ENCODE results near the gene PML.
"Not testable (repeated sequence)": the region's sequence is repeated elsewhere in the genome, so short reads cannot be mapped to it uniquely, and the experiment has no call there.

The PML gene

GRCh38 chr15:74044267-74045110 lies 50.0 kb downstream of the PML start:
- DNase-seq (ENCODE audit: low read depth in 2 of 2) = no peak
- TF ChIP-seq, protein P1, sequence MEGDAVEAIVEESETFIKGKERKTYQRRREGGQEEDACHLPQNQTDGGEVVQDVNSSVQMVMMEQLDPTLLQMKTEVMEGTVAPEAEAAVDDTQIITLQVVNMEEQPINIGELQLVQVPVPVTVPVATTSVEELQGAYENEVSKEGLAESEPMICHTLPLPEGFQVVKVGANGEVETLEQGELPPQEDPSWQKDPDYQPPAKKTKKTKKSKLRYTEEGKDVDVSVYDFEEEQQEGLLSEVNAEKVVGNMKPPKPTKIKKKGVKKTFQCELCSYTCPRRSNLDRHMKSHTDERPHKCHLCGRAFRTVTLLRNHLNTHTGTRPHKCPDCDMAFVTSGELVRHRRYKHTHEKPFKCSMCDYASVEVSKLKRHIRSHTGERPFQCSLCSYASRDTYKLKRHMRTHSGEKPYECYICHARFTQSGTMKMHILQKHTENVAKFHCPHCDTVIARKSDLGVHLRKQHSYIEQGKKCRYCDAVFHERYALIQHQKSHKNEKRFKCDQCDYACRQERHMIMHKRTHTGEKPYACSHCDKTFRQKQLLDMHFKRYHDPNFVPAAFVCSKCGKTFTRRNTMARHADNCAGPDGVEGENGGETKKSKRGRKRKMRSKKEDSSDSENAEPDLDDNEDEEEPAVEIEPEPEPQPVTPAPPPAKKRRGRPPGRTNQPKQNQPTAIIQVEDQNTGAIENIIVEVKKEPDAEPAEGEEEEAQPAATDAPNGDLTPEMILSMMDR (IDR thresholded peaks at IDR 0.05; ENCODE audit: low read depth, low read length) = no peak
- no peak overlapping the region for H3K4me3 ChIP-seq (replicated peaks in 1 of 2; ENCODE audit: low read depth in 2 of 2, low read length in 2 of 2)

DNA sequence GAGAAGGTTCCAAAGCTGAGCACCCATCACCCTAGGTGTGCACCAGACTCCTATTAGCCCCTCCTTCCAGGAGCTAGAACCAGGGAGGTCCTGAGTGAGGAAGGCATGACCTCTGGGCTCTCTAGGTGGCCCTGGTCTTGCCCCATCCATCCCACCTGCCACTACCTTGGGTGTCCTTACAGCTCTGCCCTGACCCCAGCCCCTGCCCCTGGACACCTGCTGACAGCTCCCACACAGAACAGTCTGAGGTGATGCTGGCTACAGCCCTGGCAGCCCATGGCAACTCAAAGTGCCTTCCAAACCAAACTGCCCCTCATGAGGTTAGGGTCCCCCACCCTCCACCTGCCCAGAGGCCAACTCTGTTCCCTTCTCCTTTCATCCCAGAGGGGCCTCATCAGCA lies 50.7 kb downstream of the PML start:
- TF ChIP-seq, protein P1 (IDR thresholded peaks at IDR 0.05; ENCODE audit: low read depth, low read length) = no peak
- DNase-seq (ENCODE audit: low read depth in 2 of 2) = no peak
- no peak overlapping the region for H3K4me3 ChIP-seq (replicated peaks in 1 of 2; ENCODE audit: low read depth in 2 of 2, low read length in 2 of 2)

GRCh38 chr15:74045636-74046274 lies 51.2 kb downstream of the PML start:
- DNase-seq (ENCODE audit: low read depth in 2 of 2) = no peak
- TF ChIP-seq, protein P1 (IDR thresholded peaks at IDR 0.05; ENCODE audit: low read depth, low read length) = no peak
- H3K4me3 ChIP-seq (replicated peaks in 1 of 2; ENCODE audit: low read depth in 2 of 2, low read length in 2 of 2) = no peak overlapping the region

- TF ChIP-seq, protein P1 (IDR thresholded peaks at IDR 0.05; ENCODE audit: low read depth, low read length) = no peak
- no peak for DNase-seq (ENCODE audit: low read depth in 2 of 2)
- no peak overlapping the region for H3K4me3 ChIP-seq (replicated peaks in 1 of 2; ENCODE audit: low read depth in 2 of 2, low read length in 2 of 2)
These were observed 51.8 kb downstream of the PML start for GRCh38 chr15:74046275-74046674.

- no peak for DNase-seq (ENCODE audit: low read depth in 2 of 2)
- no peak overlapping the region for H3K4me3 ChIP-seq (replicated peaks in 1 of 2; ENCODE audit: low read depth in 2 of 2, low read length in 2 of 2)
- TF ChIP-seq, protein P1 (IDR thresholded peaks at IDR 0.05; ENCODE audit: low read depth, low read length) = no peak
These were observed 55.6 kb downstream of the PML start for GRCh38 chr15:74050127-74050526.

- TF ChIP-seq, protein P1 (IDR thresholded peaks at IDR 0.05; ENCODE audit: low read depth, low read length) = no peak
- no peak for DNase-seq (ENCODE audit: low read depth in 2 of 2)
- H3K4me3 ChIP-seq (replicated peaks in 1 of 2; ENCODE audit: low read depth in 2 of 2, low read length in 2 of 2) = no peak overlapping the region
These were observed 56.2 kb downstream of the PML start for GRCh38 chr15:74050556-74051234.

GRCh38 chr15:74052271-74053260 lies 58.0 kb downstream of the PML start:
- not testable (repeated sequence) for DNase-seq (ENCODE audit: low read depth in 2 of 2); H3K4me3 ChIP-seq (replicated peaks in 1 of 2; ENCODE audit: low read depth in 2 of 2, low read length in 2 of 2)

Measured in cardiac fibroblast (primary cell).